Osteocyte (in vitro differentiated cells): ENCODE measurements around the gene TXNDC17. TPM values are rescaled to one million over a fixed set of nuclear protein-coding genes. Genes with fewer than 3 reads are reported as not detected.

Source experiments
- DNase-seq: peaks from one replicate; pipeline ENCODE4 v3.0.0; 2021; ENCODE audit warnings: mixed read lengths; ENCODE audit not compliant: unreplicated experiment; ENCODE audit errors: extremely low spot score
- H3K27ac Mint-ChIP-seq: one replicate; pipeline ENCODE4 v1.8.0; 2021; ENCODE audit warnings: mild to moderate bottlenecking, mixed read lengths; ENCODE audit not compliant: unreplicated experiment
- H3K27me3 Mint-ChIP-seq: one replicate; pipeline ENCODE4 v1.8.0; 2021; ENCODE audit warnings: mixed read lengths; ENCODE audit not compliant: unreplicated experiment
- H3K36me3 Mint-ChIP-seq: one replicate; pipeline ENCODE4 v1.8.0; 2021; ENCODE audit warnings: mixed read lengths; ENCODE audit not compliant: unreplicated experiment
- H3K4me1 Mint-ChIP-seq: one replicate; pipeline ENCODE4 v1.8.0; 2021; ENCODE audit warnings: mixed read lengths; ENCODE audit not compliant: unreplicated experiment
- H3K4me3 Mint-ChIP-seq: one replicate; pipeline ENCODE4 v1.8.0; 2021; ENCODE audit warnings: mild to moderate bottlenecking, moderate library complexity, mixed read lengths; ENCODE audit not compliant: unreplicated experiment
- H3K9me3 Mint-ChIP-seq: one replicate; pipeline ENCODE4 v1.8.0; 2021; ENCODE audit warnings: mixed read lengths; ENCODE audit not compliant: unreplicated experiment
- total RNA-seq: library from RNA; stranded (reverse); gene quantifications from 2 replicates; pipeline ENCODE4 v1.2.1, GENCODE V29; 2021
- TF ChIP-seq, protein P1 (sequence below): fragments of 200-600 bp; sonication (generic); IDR thresholded peaks from 2 replicates; pipeline ENCODE4 v1.5.0; 2021; ENCODE audit warnings: antibody characterized with exemption, mild to moderate bottlenecking, moderate library complexity

The TXNDC17 gene
- total RNA-seq, 1 donor from 2014 or later, result 53.5 TPM

GRCh38 chr17:6596511-6596910, 44.3 kb upstream of the TXNDC17 start:
- Mint-ChIP-seq H3K4me3 (no peak overlapping the region), H3K27ac (no peak overlapping the region), H3K4me1 (peaks cover 4% of the 10 kb centered on the region)

GRCh38 chr17:6596941-6597340, 43.9 kb upstream of the TXNDC17 start:
- Mint-ChIP-seq H3K4me1 (peaks cover 4% of the 10 kb centered on the region), H3K36me3 (peaks cover 52% of the 10 kb centered on the region), H3K27me3 (no peaks in the 10 kb centered on the region), H3K9me3 (no peaks in the 10 kb centered on the region), H3K27ac (no peak overlapping the region), H3K4me3 (no peak overlapping the region)
- TF ChIP-seq, protein P1, sequence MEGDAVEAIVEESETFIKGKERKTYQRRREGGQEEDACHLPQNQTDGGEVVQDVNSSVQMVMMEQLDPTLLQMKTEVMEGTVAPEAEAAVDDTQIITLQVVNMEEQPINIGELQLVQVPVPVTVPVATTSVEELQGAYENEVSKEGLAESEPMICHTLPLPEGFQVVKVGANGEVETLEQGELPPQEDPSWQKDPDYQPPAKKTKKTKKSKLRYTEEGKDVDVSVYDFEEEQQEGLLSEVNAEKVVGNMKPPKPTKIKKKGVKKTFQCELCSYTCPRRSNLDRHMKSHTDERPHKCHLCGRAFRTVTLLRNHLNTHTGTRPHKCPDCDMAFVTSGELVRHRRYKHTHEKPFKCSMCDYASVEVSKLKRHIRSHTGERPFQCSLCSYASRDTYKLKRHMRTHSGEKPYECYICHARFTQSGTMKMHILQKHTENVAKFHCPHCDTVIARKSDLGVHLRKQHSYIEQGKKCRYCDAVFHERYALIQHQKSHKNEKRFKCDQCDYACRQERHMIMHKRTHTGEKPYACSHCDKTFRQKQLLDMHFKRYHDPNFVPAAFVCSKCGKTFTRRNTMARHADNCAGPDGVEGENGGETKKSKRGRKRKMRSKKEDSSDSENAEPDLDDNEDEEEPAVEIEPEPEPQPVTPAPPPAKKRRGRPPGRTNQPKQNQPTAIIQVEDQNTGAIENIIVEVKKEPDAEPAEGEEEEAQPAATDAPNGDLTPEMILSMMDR, result no peak
- DNase-seq, result no peak

More at GRCh38 chr17:6596511-6596910, 44.3 kb upstream of the TXNDC17 start:
- TF ChIP-seq, protein P1, result no peak
- no peaks in the 10 kb centered on the region for H3K9me3 Mint-ChIP-seq
- H3K27me3 Mint-ChIP-seq, result no peaks in the 10 kb centered on the region
- DNase-seq, result no peak
- peaks cover 53% of the 10 kb centered on the region for H3K36me3 Mint-ChIP-seq

DNA sequence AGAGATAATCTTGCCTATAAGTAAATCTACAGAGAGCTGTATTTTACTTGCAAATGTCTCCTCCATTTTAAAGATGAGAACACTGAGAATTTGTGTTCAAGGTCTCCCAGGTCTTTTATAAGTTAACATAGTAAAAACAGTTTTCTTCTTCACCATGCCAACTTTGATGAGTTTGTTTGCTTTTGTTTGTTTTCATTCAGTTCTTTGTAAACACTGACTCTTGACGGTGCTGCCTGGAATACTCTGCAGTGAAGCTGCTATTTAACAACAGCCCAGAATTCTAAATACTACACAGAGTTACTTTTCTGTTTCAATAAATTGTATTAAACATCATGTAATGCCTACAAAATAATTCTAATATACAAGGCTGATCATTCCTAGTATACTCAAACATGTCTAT, 43.1 kb upstream of the TXNDC17 start:
- DNase-seq, result no peak
- Mint-ChIP-seq H3K9me3 (no peaks in the 10 kb centered on the region), H3K36me3 (peaks cover 47% of the 10 kb centered on the region), H3K27ac (no peak overlapping the region), H3K4me1 (peaks cover 4% of the 10 kb centered on the region), H3K27me3 (no peaks in the 10 kb centered on the region), H3K4me3 (no peak overlapping the region)
- TF ChIP-seq, protein P1, result no peak

- no peak overlapping the region for H3K27ac Mint-ChIP-seq
- no peaks in the 10 kb centered on the region for H3K9me3 Mint-ChIP-seq
- TF ChIP-seq, protein P1, result no peak
- DNase-seq, result no peak
- H3K4me3 Mint-ChIP-seq, result no peak overlapping the region
- H3K27me3 Mint-ChIP-seq, result no peaks in the 10 kb centered on the region
- H3K4me1 Mint-ChIP-seq, result peaks cover 19% of the 10 kb centered on the region
- peaks cover 43% of the 10 kb centered on the region for H3K36me3 Mint-ChIP-seq
These were observed 41.5 kb upstream of the TXNDC17 start for GRCh38 chr17:6599364-6599763.

DNA sequence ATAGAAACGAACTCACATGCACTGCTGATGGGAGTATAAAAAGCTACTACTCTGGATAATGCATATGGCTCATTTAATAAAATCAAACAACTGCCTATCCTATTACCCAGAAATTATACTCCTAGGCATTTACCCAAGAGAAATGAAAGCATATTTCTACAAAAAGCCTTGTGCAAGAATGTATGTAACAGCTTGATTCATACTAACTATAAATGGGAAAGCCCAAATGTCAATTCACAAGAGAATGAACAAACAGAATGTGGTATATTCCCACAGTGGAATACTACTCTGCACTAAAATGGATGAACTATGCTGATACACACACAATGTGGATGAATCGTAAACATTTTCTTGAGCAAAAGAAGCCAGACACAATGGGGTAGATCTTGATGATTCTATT, 38.7 kb upstream of the TXNDC17 start:
- peaks cover 21% of the 10 kb centered on the region for H3K4me1 Mint-ChIP-seq
- H3K27me3 Mint-ChIP-seq, result no peaks in the 10 kb centered on the region
- TF ChIP-seq, protein P1, result no peak
- no peaks in the 10 kb centered on the region for H3K9me3 Mint-ChIP-seq
- no peak overlapping the region for H3K4me3 Mint-ChIP-seq
- DNase-seq, result no peak
- H3K27ac Mint-ChIP-seq, result no peak overlapping the region
- H3K36me3 Mint-ChIP-seq, result peaks cover 40% of the 10 kb centered on the region
